RWPE2 (cell line): Measurements from ENCODE around the gene KLHL30.
A peak's percentile ranks its signal among the peaks of the same experiment; 100 is the strongest.

ENCODE experiments used
- ATAC-seq: fragments of 200-7000 bp; cut with Tn5 transposase; 3 replicates; pipeline ENCODE4 v1.9.1; 2021; ENCODE audit warnings: low read depth
- DNase-seq: peaks from one replicate; pipeline ENCODE4 v3.0.0-alpha.2; 2020; ENCODE audit warnings: low spot score
- H3K27ac ChIP-seq: fragments of 450-650 bp; 2 replicates; pipeline ENCODE4 v1.5.1; 2017; ENCODE audit warnings: mild to moderate bottlenecking; ENCODE audit not compliant: poor library complexity, severe bottlenecking
- H3K27me3 ChIP-seq: fragments of 250-450 bp; sonication (Bioruptor Pico); 2 replicates; pipeline ENCODE4 v1.5.1; 2021; ENCODE audit warnings: mild to moderate bottlenecking, moderate library complexity; ENCODE audit not compliant: insufficient read depth, poor library complexity, severe bottlenecking
- H3K36me3 ChIP-seq: fragments of 250-450 bp; sonication (Bioruptor Pico); 2 replicates; pipeline ENCODE4 v1.5.1; 2020; ENCODE audit warnings: low read depth, mild to moderate bottlenecking, moderate library complexity
- H3K4me1 ChIP-seq: fragments of 250-450 bp; sonication (Bioruptor Pico); 2 replicates; pipeline ENCODE4 v1.5.1; 2021; ENCODE audit warnings: mild to moderate bottlenecking, moderate library complexity; ENCODE audit not compliant: insufficient read depth, poor library complexity, severe bottlenecking
- H3K4me3 ChIP-seq: fragments of 250-450 bp; sonication (Bioruptor Pico); 2 replicates; pipeline ENCODE4 v1.5.1; 2021; ENCODE audit warnings: mild to moderate bottlenecking, moderate library complexity; ENCODE audit not compliant: severe bottlenecking
- H3K9me3 ChIP-seq: fragments of 250-450 bp; sonication (Bioruptor Pico); 2 replicates; pipeline ENCODE4 v1.5.1; 2021; ENCODE audit warnings: mild to moderate bottlenecking, moderate library complexity; ENCODE audit not compliant: severe bottlenecking
- TF ChIP-seq, protein P1 (sequence below): fragments of 450-650 bp; IDR thresholded peaks from one replicate; pipeline ENCODE4 v1.5.1; 2017; ENCODE audit warnings: mild to moderate bottlenecking, moderate library complexity; ENCODE audit not compliant: poor library complexity, severe bottlenecking

Gene KLHL30

DNA sequence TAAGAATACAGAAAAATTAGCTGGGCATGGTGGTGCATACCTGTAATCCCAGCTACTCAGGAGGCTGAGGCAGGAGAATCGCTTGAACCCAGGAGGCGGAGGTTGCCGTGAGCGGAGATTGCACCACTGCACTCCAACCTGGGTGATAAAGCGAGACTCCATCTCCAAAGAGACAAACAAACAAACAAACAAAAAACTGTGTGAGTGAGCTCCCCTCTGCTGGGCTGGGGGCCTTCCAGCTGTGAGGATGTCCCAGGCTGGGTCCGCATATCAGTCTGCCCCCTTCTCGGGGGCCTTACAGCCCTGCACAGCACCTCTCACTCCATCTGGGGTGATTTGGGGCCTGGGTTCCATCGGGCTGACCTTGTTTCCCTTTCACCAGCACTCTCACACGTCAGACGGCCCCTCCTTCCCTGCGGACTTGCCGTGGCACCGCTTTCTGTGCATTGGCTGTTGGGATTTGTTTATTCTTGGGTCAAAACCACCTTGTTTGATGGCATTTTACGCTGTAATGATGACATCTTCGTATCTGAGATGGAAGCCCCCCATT is 2.8 kb upstream of the KLHL30 start:
- H3K9me3 ChIP-seq = no peaks in the 10 kb centered on the region
- no peaks in the 10 kb centered on the region for H3K27me3 ChIP-seq
- H3K4me1 ChIP-seq = no peaks in the 10 kb centered on the region
- no peaks in the 10 kb centered on the region for H3K36me3 ChIP-seq
- no peak overlapping the region for H3K4me3 ChIP-seq
- no peak for DNase-seq
- no peak for ATAC-seq
- TF ChIP-seq, protein P1, sequence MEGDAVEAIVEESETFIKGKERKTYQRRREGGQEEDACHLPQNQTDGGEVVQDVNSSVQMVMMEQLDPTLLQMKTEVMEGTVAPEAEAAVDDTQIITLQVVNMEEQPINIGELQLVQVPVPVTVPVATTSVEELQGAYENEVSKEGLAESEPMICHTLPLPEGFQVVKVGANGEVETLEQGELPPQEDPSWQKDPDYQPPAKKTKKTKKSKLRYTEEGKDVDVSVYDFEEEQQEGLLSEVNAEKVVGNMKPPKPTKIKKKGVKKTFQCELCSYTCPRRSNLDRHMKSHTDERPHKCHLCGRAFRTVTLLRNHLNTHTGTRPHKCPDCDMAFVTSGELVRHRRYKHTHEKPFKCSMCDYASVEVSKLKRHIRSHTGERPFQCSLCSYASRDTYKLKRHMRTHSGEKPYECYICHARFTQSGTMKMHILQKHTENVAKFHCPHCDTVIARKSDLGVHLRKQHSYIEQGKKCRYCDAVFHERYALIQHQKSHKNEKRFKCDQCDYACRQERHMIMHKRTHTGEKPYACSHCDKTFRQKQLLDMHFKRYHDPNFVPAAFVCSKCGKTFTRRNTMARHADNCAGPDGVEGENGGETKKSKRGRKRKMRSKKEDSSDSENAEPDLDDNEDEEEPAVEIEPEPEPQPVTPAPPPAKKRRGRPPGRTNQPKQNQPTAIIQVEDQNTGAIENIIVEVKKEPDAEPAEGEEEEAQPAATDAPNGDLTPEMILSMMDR = no peak
- no peak overlapping the region for H3K27ac ChIP-seq

DNA sequence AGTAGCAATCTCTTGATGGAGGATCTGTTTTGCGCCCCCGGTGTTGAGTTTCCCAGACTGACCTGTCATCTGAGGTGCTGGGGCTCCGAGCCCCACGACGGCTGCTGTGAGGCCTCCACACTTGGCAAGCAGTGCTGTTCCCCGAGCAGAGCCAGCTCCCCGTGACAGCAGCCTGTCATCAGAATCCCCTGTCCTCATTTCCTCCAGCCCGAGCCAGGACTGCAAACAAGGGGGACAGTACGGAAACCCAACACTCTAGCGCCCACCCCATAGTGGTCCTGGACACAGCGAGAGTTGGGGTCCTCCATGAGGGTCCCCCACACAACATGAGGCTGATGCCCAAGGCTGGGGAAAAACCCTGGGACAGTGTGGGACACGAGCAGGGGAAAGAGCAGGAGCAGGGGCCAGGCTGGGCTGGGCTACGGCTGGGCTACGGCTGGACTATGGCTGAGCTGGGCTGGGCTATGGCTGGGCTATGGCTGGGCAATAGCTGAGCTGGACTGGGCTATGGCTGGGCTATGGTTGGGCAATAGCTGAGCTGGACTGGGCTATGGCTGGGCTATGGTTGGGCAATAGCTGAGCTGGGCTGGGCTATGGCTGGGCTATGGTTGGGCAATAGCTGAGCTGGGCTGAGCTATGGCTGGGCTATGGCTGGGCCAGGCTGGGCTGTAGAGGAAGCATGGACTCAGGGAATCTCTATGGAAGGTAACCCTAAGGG is 1.5 kb upstream of the KLHL30 start:
- Histone ChIP-seq H3K9me3 (no peaks in the 10 kb centered on the region), H3K4me3 (no peak overlapping the region), H3K36me3 (no peaks in the 10 kb centered on the region), H3K27me3 (no peaks in the 10 kb centered on the region), H3K27ac (no peak overlapping the region), H3K4me1 (peaks cover 10% of the 10 kb centered on the region)
- ATAC-seq = peak; percentile 28; the same call in 2 of the 3 replicates
- TF ChIP-seq, protein P1 = no peak
- DNase-seq = no peak

DNA sequence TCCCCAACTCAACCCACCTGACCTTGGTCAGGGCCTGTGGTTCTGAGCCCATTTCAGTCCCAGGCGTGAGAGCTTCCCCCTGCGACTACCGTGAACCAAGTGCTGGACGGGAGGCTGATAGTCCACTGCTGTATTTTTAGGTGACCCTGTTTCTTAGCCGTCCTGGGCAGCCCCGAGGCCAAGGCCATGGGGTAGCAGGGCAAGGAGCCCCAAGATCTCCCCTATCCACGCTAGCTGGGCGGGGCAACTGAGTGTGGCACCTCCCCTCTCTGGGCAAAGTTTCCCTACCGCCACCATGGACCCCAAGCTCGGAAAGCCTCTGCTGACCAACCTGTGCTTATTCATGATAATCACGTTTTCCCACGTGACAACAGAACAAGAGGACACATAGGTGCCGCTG is 583 bp upstream of the KLHL30 start:
- peaks cover 17% of the 10 kb centered on the region for H3K4me1 ChIP-seq
- H3K9me3 ChIP-seq = no peaks in the 10 kb centered on the region
- H3K36me3 ChIP-seq = no peaks in the 10 kb centered on the region
- ATAC-seq = no peak
- H3K27ac ChIP-seq = no peak overlapping the region
- TF ChIP-seq, protein P1 = no peak
- no peak overlapping the region for H3K4me3 ChIP-seq
- H3K27me3 ChIP-seq = no peaks in the 10 kb centered on the region
- no peak for DNase-seq

DNA sequence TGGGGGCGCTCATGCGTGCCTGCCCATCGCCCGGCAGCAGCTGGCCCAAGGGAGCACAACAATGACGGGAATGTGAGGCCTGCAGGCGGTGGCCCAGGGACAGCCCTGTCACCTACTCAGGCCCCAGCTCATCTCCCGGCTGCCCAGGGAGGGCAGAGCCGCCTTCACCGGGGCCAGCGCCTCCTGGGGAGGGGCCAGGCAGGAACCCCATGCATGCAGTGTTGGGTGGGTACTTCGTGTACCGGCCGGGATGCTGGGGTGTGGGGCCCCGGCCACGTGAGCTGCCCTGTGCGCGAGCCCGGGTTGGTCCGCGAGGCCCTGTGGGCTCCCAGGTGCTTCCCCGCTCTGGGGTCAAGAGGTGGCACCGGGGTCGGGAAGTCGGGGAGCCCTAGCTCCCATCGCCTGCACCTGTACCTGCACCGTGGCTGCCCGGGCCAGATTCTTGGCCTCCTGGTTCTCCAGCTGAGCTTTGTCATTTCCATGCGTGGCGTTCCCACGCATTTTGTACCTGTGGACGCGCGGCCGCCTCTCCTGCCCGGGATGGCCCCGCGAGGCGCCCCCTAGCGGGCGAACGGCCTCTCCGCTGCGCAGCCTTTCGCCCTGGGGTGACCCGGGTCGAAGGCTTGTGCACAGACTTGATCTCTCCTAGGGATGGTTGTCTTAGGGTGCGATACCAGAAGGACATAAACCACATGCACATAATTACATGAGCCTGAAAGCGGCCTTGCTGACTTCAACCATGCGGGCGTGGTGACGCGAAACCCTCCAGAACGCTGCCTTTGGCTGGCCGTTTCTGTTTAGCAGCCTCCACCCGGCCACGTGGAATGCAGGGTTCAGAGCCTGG is 950 bp downstream of the KLHL30 start:
- peaks cover 28% of the 10 kb centered on the region for H3K4me1 ChIP-seq
- ATAC-seq (no peak), DNase-seq (no peak)
- H3K36me3 ChIP-seq = no peaks in the 10 kb centered on the region
- no peak overlapping the region for H3K4me3 ChIP-seq
- no peaks in the 10 kb centered on the region for H3K27me3 ChIP-seq
- TF ChIP-seq, protein P1 = peak; percentile 33
- H3K27ac ChIP-seq = no peak overlapping the region
- no peaks in the 10 kb centered on the region for H3K9me3 ChIP-seq
